Erythroblast (primary cell): Measurements from ENCODE around the gene RPRD1B.

Experiments used
- DNase-seq, 2 experiments: peaks; one replicate each; lab custom pipeline; 2025; lab: John Stamatoyannopoulos, UW
- GATA1 ChIP-seq: IDR thresholded peaks from 2 replicates; pipeline ENCODE4 v1.6.1; 2011; ENCODE audit warnings: low read depth, mild to moderate bottlenecking, control low read depth, low read length, moderate library complexity
- POLR2A ChIP-seq: IDR thresholded peaks from 2 replicates; pipeline ENCODE4 v1.6.1; 2011; ENCODE audit warnings: mild to moderate bottlenecking, low read length

The RPRD1B gene

GRCh38 chr20:38114353-38114791, 80.8 kb downstream of the RPRD1B start:
- TF ChIP-seq POLR2A (no peak), GATA1 (no peak)
- peak; percentile 54 to 74 for DNase-seq

- DNase-seq: no peak
- no peak for TF ChIP-seq POLR2A
- TF ChIP-seq GATA1: no peak
Observed at GRCh38 chr20:38115205-38115604, 81.7 kb downstream of the RPRD1B start.

GRCh38 chr20:38115896-38116295, 82.3 kb downstream of the RPRD1B start:
- no peak for DNase-seq
- TF ChIP-seq GATA1: no peak
- no peak for TF ChIP-seq POLR2A

GRCh38 chr20:38116409-38117165, 83.0 kb downstream of the RPRD1B start:
- TF ChIP-seq GATA1 (no peak), POLR2A (no peak)
- no peak for DNase-seq

GRCh38 chr20:38117205-38117604, 83.7 kb downstream of the RPRD1B start:
- no peak for DNase-seq
- TF ChIP-seq GATA1 (no peak), POLR2A (no peak)

GRCh38 chr20:38117635-38118034, 84.1 kb downstream of the RPRD1B start:
- DNase-seq: no peak
- no peak for TF ChIP-seq POLR2A
- no peak for TF ChIP-seq GATA1

- DNase-seq: no peak
- TF ChIP-seq POLR2A (no peak), GATA1 (no peak)
Observed at GRCh38 chr20:38119446-38119845, 85.9 kb downstream of the RPRD1B start.

- TF ChIP-seq POLR2A: no peak
- TF ChIP-seq GATA1: no peak
- no peak for DNase-seq
Observed at GRCh38 chr20:38120625-38120988, 87.1 kb downstream of the RPRD1B start.

- peak in 1 of 2 experiments; percentile 18 for DNase-seq
- TF ChIP-seq GATA1 (no peak), POLR2A (no peak)
Observed at GRCh38 chr20:38121741-38122140, 88.2 kb downstream of the RPRD1B start.

GRCh38 chr20:38123021-38123587, 89.6 kb downstream of the RPRD1B start:
- TF ChIP-seq GATA1: no peak
- TF ChIP-seq POLR2A: no peak
- DNase-seq: peak; percentile 37 to 53

GRCh38 chr20:38125157-38126056, 91.9 kb downstream of the RPRD1B start:
- DNase-seq: no peak
- TF ChIP-seq POLR2A (no peak), GATA1 (no peak)

- TF ChIP-seq GATA1 (no peak), POLR2A (no peak)
- no peak for DNase-seq
Observed at GRCh38 chr20:38126146-38126921, 92.8 kb downstream of the RPRD1B start.
